SJCRH30 (cell line): ENCODE data around the gene GATAD2B. TPM values are rescaled to one million over a fixed set of nuclear protein-coding genes. Genes with fewer than 3 reads are reported as not detected.
"Not testable (repeated sequence)": the region's sequence is repeated elsewhere in the genome, so short reads cannot be mapped to it uniquely, and the experiment has no call there.

Experiments used
- DNase-seq, 2 experiments: peaks; one replicate each; pipeline ENCODE4 v3.0.0-alpha.2; 2015 to 2020
- H3K27ac ChIP-seq: fragments of 250-450 bp; sonication (Bioruptor Pico); 2 replicates; pipeline ENCODE4 v1.5.1; 2020; ENCODE audit warnings: mild to moderate bottlenecking, moderate library complexity
- H3K27me3 ChIP-seq: fragments of 250-450 bp; sonication (Bioruptor Pico); 2 replicates; pipeline ENCODE4 v1.5.1; 2020; ENCODE audit warnings: mild to moderate bottlenecking, moderate library complexity
- H3K36me3 ChIP-seq: fragments of 250-450 bp; sonication (Bioruptor Pico); 2 replicates; pipeline ENCODE4 v1.5.1; 2020; ENCODE audit warnings: mild to moderate bottlenecking, moderate library complexity
- H3K4me1 ChIP-seq: fragments of 250-450 bp; sonication (Bioruptor Pico); 2 replicates; pipeline ENCODE4 v1.5.1; 2020; ENCODE audit warnings: mild to moderate bottlenecking, moderate library complexity
- H3K4me3 ChIP-seq: fragments of 250-450 bp; sonication (Bioruptor Pico); 2 replicates; pipeline ENCODE4 v1.5.1; 2020; ENCODE audit warnings: mild to moderate bottlenecking, moderate library complexity
- H3K9me3 ChIP-seq: fragments of 250-450 bp; sonication (Bioruptor Pico); replicated peaks from 2 replicates; pipeline ENCODE4 v1.5.1; 2020; ENCODE audit warnings: mild to moderate bottlenecking, moderate library complexity
- total RNA-seq: library from RNA; depleted of rRNA; stranded (reverse); fragments of >200 nt; shearing (Covaris generic); gene quantifications from 2 replicates; pipeline ENCODE4 v1.2.3, GENCODE V29; 2014

GATAD2B gene
- total RNA-seq, 1 experiment from 2014 or later = 10.8 TPM

DNA sequence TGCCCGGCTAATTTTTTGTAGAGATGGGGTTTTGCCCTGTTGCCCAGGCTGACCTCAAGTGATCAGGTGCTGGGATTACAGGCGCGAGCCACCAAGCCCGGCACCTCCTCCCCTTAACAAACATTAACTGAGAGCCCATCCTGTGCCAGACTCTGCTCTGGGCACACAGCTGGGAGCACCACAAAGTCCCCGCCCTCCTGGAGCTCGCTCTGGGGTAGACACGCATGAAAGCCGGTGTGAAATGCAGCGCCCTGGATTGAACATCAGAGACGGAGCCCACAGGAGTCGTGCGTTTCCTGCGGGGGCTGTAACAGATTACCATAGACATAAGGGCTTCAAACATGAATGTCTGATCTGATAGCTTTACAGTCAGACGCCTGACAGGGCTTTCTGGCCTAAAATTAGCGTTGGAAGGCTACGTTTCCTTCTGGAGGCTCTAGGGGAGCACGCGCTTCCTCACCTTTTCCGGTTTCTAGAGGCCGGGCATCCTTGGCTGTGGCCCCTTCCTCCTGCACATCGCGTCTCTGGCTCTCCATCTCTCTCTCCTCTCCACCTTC is 133.2 kb downstream of the GATAD2B start:
- peak; percentile 40 to 55 for DNase-seq
- Histone ChIP-seq H3K27ac (peak overlapping the region; percentile 81), H3K4me1 (no peaks in the 10 kb centered on the region), H3K4me3 (peak overlapping the region; percentile 53), H3K27me3 (no peaks in the 10 kb centered on the region), H3K9me3 (no peaks in the 10 kb centered on the region), H3K36me3 (no peaks in the 10 kb centered on the region)

DNA sequence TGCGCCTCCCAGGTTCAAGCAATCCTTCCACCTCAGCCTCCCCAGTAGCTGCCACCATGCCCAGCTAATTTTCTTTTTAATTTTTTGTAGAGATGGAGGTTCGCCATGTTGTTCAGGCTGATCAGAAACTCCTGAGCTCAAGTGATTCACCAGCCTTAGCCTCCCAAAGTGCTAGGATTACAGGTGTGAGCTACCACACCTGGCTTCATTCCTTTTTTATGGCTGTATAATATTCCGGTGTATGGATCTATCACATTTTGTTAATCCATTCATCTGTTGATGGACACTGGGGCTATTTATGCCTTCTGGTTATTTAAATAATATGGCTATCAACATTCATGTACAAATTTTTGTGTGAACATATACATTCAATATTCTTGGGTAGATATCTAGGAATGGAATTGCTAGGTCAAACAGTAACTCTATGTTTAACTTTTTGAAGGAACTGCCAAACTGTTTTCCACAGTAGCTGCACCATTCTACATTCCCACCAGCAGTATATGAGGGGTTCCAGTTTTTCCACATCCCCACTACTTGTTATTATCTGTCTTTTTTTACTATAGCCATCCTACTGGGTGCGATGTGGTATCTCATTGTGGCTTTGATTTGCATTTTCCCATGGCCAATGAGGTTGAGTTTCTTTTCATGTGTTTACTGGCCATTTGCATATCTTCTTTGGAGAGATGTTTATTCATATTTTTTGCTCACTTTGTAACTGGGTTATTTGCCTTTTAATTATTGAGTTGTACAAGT is 136.6 kb downstream of the GATAD2B start:
- H3K27ac ChIP-seq = no peak overlapping the region
- no peaks in the 10 kb centered on the region for H3K27me3 ChIP-seq
- no peaks in the 10 kb centered on the region for H3K9me3 ChIP-seq
- no peaks in the 10 kb centered on the region for H3K4me1 ChIP-seq
- no peak overlapping the region for H3K4me3 ChIP-seq
- H3K36me3 ChIP-seq = no peaks in the 10 kb centered on the region
- no peak for DNase-seq

DNA sequence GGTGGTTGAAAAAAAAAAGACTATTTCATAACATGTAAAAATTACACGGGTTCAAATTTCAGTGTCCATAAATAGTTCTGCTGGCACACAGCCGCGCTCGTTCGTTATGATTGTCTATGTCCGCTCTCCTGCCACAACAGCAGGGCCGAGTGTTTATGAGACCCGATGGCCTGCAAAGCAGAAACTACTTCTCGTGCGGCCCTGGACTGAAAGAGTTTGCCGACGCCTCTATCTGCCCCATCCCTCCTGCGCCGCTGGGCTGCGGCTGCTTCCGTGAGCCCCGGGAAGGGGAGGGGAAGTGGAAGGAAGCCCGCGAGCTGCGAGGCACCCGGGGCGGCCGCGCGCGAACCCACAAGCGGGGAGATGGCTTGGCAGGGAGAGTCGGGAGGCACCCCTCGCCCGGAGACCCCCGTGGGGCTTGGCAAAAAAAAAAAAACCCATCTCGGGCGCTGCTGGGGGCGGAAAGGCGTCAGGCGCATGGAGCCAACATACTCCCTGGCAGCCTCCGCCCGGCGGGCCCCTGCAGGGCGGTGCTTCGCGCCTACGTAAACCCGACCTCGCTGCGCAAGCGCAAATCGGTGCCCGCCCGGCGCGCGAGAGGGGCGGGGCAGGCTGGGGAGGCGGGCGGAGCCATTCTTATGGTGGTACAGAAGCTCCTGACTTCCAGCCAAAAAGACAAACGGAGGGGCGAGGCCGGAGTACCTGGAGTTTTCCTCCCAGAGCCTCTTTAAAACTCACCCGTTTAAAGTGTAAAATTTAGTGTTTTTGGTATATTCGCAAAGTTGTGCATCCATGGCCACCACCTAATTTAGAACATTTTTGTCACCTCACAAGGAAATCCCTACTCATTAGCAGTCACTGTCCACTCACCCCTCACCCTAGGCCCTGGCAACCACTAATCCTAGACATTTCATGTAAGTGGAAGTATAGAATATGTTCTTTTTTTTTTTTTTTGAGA is 139.3 kb downstream of the GATAD2B start:
- peak; percentile 89 to 90 for DNase-seq
- H3K36me3 ChIP-seq = no peaks in the 10 kb centered on the region

DNA sequence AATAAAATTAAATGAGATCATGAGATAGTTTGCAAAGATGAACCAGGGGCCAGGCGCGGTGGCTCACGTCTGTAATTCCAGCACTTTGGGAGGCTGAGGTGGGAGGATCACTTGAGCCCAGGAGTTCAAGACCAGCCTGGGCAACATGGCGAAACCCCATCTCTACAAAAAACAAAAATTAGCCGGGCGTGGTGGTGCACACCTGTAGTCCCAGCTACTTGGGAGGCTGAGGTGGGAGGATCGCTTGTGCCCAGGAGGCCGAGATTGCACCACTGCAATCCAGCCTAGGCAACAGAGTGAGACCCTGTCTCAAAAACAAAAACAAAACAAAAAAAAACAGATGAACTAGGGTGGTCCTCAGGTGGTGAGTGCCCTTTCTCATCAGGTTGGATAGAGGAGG is 140.1 kb downstream of the GATAD2B start:
- not testable (repeated sequence) for DNase-seq, H3K27me3 ChIP-seq, H3K36me3 ChIP-seq, H3K4me1 ChIP-seq, H3K9me3 ChIP-seq
- Histone ChIP-seq H3K27ac (peak overlapping the region; percentile 84; the same call in 1 of the 2 replicates), H3K4me3 (peak overlapping the region; percentile 84)

More for the DNA sequence above, 139.3 kb downstream of the GATAD2B start:
- H3K4me1 ChIP-seq = no peaks in the 10 kb centered on the region
- H3K9me3 ChIP-seq = no peaks in the 10 kb centered on the region
- H3K27me3 ChIP-seq = no peaks in the 10 kb centered on the region
- H3K27ac ChIP-seq = peak overlapping the region; percentile 84
- peak overlapping the region; percentile 84 for H3K4me3 ChIP-seq

DNA sequence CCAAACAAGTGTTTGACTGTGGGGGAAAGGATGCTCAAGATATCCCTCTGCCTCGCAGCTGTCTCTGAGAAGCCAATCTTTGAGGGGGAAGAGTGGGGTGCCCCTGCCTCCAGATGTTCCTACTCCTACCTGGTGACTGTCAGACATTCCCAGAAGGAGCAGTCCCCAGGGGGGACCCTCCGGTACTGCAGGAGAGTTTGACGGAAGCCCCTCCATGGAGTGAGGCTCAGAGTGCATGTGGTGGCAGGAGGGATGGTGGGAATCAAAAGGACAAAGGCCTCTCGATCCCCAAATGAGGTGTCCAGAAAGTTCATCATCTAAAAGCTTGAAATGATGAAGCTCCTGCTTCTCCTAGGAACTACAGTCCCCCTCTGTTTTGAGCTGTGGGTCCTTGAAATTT is 142.2 kb downstream of the GATAD2B start:
- no peak overlapping the region for H3K27ac ChIP-seq
- no peaks in the 10 kb centered on the region for H3K27me3 ChIP-seq
- no peaks in the 10 kb centered on the region for H3K4me1 ChIP-seq
- DNase-seq = no peak
- no peak overlapping the region for H3K4me3 ChIP-seq
- H3K36me3 ChIP-seq = no peaks in the 10 kb centered on the region
- H3K9me3 ChIP-seq = no peaks in the 10 kb centered on the region

DNA sequence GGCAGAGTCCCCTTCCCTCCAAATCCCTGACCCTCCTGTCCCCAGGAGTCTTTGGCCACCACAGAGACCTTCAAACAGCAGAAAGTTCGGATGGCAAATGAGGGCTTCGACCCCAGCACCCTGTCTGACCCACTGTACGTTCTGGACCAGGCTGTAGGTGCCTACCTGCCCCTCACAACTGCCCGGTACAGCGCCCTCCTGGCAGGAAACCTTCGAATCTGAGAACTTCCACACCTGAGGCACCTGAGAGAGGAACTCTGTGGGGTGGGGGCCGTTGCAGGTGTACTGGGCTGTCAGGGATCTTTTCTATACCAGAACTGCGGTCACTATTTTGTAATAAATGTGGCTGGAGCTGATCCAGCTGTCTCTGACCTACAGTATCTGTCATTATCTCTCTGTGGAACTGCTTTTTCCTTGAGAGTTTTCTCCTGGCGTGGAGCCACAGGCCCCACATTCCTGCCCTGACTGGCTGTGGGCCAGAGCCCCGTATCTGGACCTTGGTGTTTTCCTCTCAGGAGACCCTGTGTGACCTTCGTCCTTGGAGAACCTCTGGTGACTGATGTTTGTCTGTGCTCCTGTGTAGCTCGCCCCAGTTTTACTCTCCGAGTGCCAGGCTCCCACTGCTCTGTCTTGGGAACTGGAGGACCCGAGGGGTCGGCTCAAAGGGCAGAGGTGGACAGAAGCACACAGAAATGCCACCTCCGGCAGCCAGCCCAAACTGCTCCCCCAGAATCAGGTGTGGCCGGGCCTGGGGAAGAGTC is 142.8 kb downstream of the GATAD2B start:
- no peak overlapping the region for H3K4me3 ChIP-seq
- H3K4me1 ChIP-seq = no peaks in the 10 kb centered on the region
- no peak overlapping the region for H3K27ac ChIP-seq
- DNase-seq = no peak
- H3K9me3 ChIP-seq = no peaks in the 10 kb centered on the region
- H3K27me3 ChIP-seq = no peaks in the 10 kb centered on the region
- no peaks in the 10 kb centered on the region for H3K36me3 ChIP-seq

DNA sequence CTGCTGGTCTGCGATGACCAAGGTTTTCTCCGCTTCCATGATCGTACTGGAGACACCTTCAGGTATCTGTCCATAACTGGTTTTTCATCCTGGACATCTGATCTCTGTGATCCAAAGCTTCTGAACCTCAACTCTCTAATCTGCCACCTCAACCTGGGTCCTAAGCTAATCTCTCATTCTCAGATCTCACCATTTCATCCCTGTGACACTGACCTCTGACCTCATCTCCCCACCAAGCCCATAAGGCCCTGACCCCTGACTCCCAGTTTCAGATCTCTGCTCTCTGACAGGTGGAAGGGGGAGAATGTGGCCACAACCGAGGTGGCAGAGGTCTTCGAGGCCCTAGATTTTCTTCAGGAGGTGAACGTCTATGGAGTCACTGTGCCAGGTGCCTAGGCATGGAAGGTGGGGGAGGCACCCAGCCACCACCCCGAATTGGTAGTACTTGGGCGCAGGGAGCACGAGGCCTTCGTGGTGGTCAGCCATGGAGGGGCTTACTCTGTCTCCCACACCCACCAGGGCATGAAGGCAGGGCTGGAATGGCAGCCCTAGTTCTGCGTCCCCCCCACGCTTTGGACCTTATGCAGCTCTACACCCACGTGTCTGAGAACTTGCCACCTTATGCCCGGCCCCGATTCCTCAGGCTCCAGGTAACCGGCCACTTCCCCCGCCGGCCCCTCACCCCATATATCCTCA is 143.8 kb downstream of the GATAD2B start:
- Histone ChIP-seq H3K4me3 (no peak overlapping the region), H3K36me3 (no peaks in the 10 kb centered on the region), H3K27ac (no peak overlapping the region), H3K9me3 (no peaks in the 10 kb centered on the region), H3K27me3 (no peaks in the 10 kb centered on the region), H3K4me1 (no peaks in the 10 kb centered on the region)
- DNase-seq = no peak

DNA sequence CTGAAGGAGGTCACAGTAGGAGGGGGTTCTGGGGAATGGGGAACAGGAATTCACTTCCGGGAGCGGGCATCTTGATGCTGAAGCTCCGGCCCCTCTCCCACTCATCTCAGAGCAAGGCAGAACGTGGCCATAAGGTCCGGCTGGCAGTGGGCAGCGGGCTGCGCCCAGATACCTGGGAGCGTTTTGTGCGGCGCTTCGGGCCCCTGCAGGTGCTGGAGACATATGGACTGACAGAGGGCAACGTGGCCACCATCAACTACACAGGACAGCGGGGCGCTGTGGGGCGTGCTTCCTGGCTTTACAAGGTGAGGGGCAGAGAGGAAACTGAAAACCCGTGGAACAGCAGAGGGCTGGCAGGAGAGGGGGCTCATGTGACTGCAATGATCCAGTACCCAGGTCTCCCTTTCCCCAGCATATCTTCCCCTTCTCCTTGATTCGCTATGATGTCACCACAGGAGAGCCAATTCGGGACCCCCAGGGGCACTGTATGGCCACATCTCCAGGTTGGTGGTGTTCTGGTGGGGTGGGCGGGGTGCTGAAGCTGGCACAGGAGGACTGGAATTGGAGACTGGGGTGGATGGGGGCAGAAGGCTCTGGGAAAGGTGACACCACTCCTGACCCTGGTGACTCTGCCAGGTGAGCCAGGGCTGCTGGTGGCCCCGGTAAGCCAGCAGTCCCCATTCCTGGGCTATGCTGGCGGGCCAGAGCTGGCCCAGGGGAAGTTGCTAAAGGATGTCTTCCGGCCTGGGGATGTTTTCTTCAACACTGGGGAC is 144.5 kb downstream of the GATAD2B start:
- DNase-seq = no peak
- Histone ChIP-seq H3K36me3 (no peaks in the 10 kb centered on the region), H3K27me3 (no peaks in the 10 kb centered on the region), H3K27ac (no peak overlapping the region), H3K4me3 (no peak overlapping the region), H3K4me1 (no peaks in the 10 kb centered on the region), H3K9me3 (no peaks in the 10 kb centered on the region)

DNA sequence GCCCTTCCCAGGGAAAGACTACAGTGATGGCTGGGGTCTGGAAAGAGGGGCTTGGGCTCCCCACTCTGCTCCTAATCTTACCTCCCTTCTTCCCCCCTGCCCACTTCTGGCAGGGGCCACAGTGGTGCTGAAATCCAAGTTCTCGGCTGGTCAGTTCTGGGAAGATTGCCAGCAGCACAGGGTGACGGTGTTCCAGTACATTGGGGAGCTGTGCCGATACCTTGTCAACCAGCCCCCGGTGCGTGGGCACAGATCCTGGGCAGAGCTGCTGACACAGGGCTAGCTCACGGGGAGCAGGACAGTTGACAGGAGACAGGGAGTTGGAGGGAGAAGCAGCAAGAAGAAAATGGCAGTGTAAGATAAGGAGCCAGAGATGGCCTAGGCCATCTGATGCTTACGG is 145.1 kb downstream of the GATAD2B start:
- no peaks in the 10 kb centered on the region for H3K4me1 ChIP-seq
- H3K9me3 ChIP-seq = no peaks in the 10 kb centered on the region
- H3K4me3 ChIP-seq = no peak overlapping the region
- H3K36me3 ChIP-seq = no peaks in the 10 kb centered on the region
- no peak for DNase-seq
- no peaks in the 10 kb centered on the region for H3K27me3 ChIP-seq
- H3K27ac ChIP-seq = no peak overlapping the region

DNA sequence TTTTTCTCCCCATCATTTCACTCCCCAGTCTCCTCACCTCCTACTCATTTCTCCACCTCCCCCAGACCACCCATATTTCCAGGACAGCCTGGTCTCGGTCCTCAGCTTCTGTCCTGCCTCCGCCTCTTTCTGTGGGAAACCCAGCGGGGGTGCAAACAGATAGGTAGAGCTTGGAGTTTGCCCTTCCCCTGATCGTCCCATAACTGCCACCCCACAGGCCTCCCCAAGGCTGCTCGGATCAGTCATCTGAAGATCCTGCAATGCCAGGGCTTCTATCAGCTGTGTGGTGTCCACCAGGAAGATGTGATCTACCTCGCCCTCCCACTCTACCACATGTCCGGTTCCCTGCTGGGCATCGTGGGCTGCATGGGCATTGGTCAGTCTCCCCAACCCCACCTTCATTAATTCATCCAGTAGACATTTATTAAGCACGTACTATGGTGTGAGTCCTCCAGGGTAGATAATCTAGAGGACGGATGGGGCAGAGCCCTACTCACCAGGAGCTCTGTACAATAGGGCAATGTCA is 145.9 kb downstream of the GATAD2B start:
- H3K27ac ChIP-seq = no peak overlapping the region
- H3K4me1 ChIP-seq = no peaks in the 10 kb centered on the region
- no peaks in the 10 kb centered on the region for H3K36me3 ChIP-seq
- no peak overlapping the region for H3K4me3 ChIP-seq
- no peaks in the 10 kb centered on the region for H3K27me3 ChIP-seq
- DNase-seq = no peak
- no peaks in the 10 kb centered on the region for H3K9me3 ChIP-seq

DNA sequence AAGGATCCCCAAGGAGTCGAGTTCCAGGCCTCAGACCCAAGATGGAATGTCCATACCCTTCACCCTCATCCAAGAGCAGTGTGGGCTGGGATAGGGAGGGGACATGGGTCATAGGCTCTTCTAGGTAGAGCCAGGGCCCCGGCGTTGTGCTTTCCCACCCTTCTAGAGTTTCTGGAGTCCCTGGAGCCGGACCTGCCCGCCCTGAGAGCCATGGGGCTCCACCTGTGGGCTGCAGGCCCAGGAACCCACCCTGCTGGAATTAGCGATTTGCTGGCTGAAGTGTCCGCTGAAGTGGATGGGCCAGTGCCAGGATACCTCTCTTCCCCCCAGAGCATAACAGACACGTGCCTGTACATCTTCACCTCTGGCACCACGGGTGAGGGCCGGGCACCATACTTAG is 146.4 kb downstream of the GATAD2B start:
- DNase-seq = no peak
- no peak overlapping the region for H3K27ac ChIP-seq
- H3K27me3 ChIP-seq = no peaks in the 10 kb centered on the region
- H3K9me3 ChIP-seq = no peaks in the 10 kb centered on the region
- no peak overlapping the region; the same call in 1 of the 2 replicates for H3K4me3 ChIP-seq
- no peaks in the 10 kb centered on the region for H3K4me1 ChIP-seq
- H3K36me3 ChIP-seq = no peaks in the 10 kb centered on the region

DNA sequence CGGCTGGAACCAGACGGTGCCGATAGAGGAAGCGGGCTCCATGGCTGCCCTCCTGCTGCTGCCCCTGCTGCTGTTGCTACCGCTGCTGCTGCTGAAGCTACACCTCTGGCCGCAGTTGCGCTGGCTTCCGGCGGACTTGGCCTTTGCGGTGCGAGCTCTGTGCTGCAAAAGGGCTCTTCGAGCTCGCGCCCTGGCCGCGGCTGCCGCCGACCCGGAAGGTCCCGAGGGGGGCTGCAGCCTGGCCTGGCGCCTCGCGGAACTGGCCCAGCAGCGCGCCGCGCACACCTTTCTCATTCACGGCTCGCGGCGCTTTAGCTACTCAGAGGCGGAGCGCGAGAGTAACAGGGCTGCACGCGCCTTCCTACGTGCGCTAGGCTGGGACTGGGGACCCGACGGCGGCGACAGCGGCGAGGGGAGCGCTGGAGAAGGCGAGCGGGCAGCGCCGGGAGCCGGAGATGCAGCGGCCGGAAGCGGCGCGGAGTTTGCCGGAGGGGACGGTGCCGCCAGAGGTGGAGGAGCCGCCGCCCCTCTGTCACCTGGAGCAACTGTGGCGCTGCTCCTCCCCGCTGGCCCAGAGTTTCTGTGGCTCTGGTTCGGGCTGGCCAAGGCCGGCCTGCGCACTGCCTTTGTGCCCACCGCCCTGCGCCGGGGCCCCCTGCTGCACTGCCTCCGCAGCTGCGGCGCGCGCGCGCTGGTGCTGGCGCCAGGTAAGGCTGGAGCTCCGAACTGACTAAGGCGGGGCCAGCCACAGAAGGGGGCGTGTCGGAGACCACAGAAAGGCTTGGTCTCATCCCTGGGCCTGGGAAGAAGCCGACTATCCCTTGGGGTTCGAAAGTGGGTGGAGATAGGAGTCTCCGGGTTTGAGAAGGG is 147.1 kb downstream of the GATAD2B start:
- Histone ChIP-seq H3K27me3 (no peaks in the 10 kb centered on the region), H3K4me3 (peak overlapping the region; percentile 49), H3K36me3 (no peaks in the 10 kb centered on the region), H3K27ac (no peak overlapping the region), H3K9me3 (no peaks in the 10 kb centered on the region), H3K4me1 (no peaks in the 10 kb centered on the region)
- DNase-seq = peak; percentile 19 to 21
